GM19240 (cell line): Measurements from ENCODE around the gene USP34.
"Not testable (repeated sequence)": the region's sequence is repeated elsewhere in the genome, so short reads cannot be mapped to it uniquely, and the experiment has no call there.

Experiments used
- DNase-seq: peaks from one replicate; pipeline ENCODE4 v3.0.0; 2011; ENCODE audit warnings: low spot score; ENCODE audit not compliant: insufficient read length

USP34 gene

GRCh38 chr2:61463769-61464475 lies 7.0 kb downstream of the USP34 start:
- no peak for DNase-seq

DNA sequence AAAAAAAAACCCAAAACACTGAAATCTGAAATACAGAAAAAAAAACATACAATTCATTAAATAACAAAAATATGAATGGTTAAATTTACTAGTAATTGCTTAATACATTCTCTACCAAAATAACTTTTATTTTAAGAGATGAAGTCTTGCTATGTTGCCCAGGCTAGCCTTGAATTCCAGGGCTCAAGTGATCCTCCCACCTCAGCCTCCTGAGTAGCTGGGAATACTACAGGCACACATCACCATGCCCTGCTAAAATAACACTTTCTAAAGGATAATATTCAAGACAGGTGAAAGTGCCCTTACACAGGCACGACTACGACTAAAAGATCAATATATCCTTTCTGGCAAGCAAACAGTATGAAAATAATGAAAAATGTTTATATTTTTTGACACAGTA lies 9.5 kb downstream of the USP34 start:
- no peak for DNase-seq

DNA sequence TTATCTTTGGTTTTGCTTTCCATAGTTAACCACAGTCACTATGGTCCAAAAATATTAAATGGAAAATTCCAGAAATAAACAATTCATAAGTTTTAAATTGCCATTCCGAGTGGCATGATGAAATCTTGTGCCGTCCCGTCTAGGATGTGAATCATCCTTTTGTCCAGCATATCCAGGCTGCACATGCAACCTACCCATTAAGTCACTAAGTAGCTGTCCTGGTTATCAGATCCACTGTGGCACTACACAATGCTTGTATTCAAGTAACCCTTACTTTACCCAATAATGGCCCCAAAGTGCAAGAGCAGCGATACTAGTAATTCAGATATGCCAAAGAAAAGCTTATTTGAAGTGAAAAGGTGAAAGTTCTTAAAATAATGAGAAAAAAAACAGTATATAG lies 10.7 kb downstream of the USP34 start:
- no peak for DNase-seq

DNA sequence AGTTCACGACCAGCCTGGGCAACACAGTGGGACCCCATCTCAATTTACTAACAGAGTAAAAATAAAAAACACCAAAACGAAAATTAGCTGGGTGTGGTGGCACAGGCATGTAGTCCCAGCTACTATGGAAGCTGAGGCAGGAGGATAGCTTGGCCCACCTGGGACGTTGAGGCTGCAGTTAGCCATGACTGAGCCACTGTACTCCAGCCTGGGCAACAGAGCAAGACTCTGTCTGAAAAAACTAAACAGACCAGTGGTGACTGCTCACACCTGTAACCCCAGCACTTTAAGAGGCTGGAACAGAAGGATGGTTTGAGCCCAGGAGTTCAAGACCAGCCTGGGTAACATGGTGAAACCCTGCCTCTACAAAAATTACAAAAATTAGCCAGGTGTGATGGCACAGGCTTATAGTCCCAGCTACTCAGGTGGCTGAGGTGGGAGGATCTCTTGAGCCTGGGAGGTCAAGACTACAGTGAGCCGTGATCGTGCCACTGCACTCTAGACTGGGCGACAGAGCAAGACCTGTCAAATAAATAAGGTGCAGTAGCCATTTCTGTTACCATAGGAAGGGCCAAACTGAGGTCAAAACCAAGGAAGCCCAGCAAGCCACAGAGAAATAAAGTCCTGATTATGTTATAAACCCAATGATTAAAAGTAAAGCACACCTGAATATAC lies 14.0 kb downstream of the USP34 start:
- no peak for DNase-seq

DNA sequence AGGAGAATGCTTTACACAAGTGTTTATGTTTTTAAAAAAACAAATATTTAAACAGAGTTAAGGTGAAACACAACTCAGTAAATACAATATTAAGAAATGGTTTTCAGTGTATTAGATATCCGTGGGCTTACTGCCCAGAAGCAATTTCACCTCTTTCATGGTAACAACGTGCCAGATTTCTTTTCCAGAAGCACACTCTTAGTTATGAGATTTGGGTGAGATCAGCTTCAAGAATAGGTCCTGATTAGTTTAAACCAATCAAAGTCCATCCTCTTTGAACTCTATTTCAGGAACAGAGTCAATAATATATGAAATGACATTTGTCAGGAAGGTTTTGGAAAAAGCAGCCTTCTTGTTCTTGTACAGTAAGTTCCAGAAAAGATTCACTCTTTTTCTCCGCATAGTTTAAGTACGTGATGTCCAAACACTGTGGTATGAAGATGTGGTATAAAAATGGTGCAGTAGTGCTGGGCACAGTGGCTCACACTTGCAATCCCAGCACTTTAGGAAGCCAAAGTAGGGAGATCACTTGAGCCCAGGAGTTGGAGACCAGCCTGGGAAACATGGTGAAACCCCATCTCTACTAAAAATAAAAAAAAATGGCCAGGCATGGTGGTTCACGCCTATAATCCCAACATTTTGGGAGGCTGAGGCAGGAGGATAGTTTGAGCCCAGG lies 14.7 kb downstream of the USP34 start:
- no peak for DNase-seq

GRCh38 chr2:61454972-61455371 lies 15.9 kb downstream of the USP34 start:
- DNase-seq: not testable (repeated sequence)

DNA sequence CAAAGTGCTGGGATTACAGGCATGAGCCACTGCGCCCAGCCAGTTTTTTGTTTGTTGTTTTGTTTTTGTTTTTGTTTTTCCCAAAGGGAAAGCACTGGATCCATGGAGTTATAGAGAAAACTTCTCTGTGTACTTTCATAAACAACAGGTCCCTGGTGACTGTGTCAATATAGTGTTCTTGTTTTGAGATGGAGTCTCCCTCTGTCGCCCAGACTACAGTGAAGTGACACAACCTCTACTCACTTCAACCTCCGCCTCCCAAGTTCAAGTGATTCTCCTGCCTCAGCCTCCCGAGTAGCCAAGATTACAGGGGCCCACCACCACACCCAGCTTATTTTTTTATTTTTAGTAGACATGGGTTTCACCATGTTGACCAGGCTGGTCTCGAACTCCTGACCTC lies 16.5 kb downstream of the USP34 start:
- no peak for DNase-seq

DNA sequence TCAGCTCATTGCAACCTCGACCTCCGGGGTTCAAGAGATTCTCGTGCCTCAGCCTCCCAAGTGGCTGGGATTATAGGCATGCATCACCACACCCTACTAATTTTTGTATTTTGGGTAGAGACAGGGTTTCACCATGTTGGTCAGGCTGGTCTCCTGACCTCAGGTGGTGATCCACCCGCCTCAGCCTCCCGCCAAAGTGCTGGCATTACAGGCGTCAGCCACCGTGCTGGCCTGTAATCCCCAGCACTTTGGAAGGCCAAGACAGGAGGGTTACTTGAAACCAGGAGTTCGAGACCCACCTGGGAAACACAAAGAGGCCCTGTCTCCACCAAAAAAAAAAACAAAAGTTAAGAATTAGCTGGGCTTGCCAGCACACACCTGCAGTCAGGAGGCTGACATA lies 18.5 kb downstream of the USP34 start:
- no peak for DNase-seq

- DNase-seq: no peak
Measured at GRCh38 chr2:61451178-61451577, 19.7 kb downstream of the USP34 start.

- no peak for DNase-seq
Measured at GRCh38 chr2:61450144-61450543, 20.7 kb downstream of the USP34 start.

DNA sequence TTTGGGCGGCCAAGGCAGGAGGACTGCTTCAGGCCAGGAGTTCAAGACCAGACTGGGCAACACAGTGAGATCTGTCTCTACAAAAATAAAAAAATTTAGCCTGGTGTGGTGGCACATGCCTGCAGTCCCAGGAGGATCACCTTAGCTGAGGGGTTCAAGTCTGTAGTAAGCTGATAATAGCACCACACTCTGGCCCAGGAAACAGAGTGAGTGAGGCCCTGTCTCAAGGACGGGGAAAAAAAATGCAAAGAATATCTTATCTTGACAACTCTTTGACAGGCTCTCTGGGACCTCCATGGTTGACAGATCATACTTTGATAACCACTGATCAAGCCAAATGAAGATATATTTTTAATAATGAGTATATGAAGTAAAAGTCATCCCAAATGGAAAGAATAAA lies 22.7 kb downstream of the USP34 start:
- no peak for DNase-seq

GRCh38 chr2:61446971-61447370 lies 23.9 kb downstream of the USP34 start:
- DNase-seq: not testable (repeated sequence)

DNA sequence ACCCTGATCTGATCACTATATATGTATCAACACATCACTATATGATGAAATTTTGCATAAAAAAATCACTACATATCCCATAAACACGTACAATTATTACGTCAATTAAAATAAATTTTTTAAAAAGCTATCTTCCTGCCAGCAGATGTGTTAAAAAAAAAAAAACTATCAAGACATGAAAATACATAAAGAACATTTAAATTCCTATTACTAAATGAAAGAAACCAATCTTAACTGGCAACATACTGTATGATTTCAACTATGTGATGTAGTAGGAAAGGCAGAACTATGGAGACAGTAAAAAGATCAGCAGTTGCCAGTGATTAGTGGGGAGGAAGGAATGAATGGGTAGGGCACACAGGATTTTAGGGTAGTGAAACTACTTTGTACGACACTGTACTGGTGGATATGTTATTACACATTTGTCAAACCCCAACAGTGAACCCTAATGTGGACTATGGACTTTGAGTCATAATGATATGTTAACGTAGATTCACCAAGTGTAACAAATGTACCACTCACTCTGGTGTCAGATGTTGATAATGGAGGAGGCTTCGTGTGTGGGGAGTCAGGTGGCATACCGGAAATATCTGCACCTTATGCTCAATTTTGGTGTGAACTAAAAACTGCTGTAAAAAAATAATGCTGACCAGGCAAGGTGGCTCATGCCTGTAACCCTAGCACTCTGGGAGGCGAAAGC lies 27.4 kb downstream of the USP34 start:
- DNase-seq: no peak

GRCh38 chr2:61439241-61440002 lies 31.5 kb downstream of the USP34 start:
- no peak for DNase-seq

- no peak for DNase-seq
Measured at GRCh38 chr2:61438670-61439069, 32.2 kb downstream of the USP34 start.

DNA sequence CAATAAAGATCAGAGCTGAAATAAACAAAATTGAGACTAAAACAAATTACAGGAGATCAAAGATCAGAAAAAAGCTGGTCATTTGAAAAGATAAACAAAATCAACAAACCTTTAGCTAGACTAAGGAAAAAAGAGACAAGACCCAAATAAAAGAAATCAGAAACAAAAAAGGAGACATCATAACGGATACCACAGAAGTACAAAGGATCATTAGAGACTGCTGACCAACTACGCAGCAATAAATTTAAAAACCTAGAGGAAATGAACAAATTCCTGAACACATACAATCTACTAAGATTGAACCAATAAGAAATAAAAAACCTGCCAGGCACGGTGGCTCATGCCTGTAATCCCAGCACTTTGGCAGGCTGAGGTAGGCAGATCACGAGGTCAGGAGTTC lies 33.7 kb downstream of the USP34 start:
- DNase-seq: no peak

DNA sequence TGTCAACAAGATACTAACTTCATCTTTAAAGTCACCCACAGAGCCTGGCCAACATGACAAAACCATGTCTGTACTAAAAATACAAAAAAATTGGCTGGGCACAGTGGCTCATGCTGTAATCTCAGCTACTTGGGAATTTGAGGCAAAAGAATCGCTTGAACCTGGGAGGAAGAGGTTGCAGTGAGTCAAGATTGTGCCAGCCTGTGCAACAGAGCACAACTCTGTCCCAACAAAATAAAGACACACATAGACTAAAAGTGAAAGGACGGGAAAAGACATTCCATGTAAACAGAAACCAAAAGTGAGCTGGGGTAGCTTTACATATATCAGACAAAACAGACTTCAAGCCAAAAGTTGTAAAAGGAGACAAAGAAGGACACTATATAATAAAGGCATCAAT lies 34.8 kb downstream of the USP34 start:
- no peak for DNase-seq

- DNase-seq: no peak
Measured at GRCh38 chr2:61435291-61435690, 35.6 kb downstream of the USP34 start.

GRCh38 chr2:61434314-61434713 lies 36.6 kb downstream of the USP34 start:
- DNase-seq: no peak

DNA sequence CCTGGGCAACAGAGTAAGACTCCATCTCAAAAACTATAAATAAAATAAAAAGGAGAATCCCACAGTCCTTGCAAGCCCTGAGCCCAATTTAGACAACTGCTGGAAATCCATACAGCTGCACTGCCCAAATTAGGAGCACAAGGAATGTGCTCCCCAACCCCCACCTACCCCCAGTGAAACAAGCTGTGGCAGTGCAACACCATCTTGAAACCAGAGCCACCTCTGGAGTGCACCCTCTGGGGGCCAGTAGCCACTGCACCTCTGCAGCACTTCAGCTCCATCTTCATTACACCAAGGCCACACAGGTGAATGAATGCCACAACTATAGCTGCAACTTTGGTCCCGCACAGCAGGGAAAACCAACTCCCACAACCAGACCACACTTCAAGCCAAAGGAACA lies 37.3 kb downstream of the USP34 start:
- DNase-seq: no peak

DNA sequence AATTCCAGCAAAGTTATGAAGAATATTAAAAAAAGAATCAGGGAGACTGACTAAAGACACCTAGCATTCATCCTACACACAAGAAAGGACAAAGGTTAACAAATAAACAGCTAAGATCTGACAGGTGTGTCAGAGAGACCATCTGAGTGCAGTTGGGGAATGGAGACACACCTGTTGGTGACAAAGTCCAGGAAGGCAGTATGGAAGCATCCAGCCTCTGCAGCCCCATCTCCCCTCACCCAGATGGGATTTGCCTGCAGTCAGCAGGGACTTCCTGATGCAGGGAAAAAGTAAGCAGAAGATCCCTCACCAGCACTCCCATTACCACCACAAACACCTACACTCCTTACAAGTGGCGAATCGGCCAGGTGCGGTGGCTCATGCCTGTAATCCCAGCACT lies 37.9 kb downstream of the USP34 start:
- no peak for DNase-seq
